Kidney (tissue), 14 donors: ENCODE measurements around the gene DMWD. TPM values are rescaled to one million over a fixed set of nuclear protein-coding genes. Genes with fewer than 3 reads are reported as not detected.

Experiments used
- DNase-seq, 5 donors: peaks; one replicate each; pipeline ENCODE4 v3.0.0-alpha.2; 2013 to 2020
- FAIRE-seq: peaks from 2 replicates; lab custom pipeline; 2012; peaks lifted over from hg19 to GRCh38; lab: Jason Lieb, UNC
- H3K27ac ChIP-seq, 2 donors: one replicate each; pipeline ENCODE4 v1.7.0; 2013; ENCODE audit warnings: low read depth in 2 of 2, low read length in 2 of 2, inconsistent platforms in 1 of 2
- H3K27me3 ChIP-seq: one replicate; pipeline ENCODE4 v1.7.1; 2013; ENCODE audit warnings: low read length, inconsistent platforms; ENCODE audit not compliant: control insufficient read depth, insufficient read depth
- H3K36me3 ChIP-seq, 3 donors: one replicate each; pipeline versions ENCODE4 v1.7.0 to v1.7.1; 2013; ENCODE audit warnings: low read length in 3 of 3, control low read depth in 1 of 3, inconsistent platforms in 1 of 3; ENCODE audit not compliant: insufficient read depth in 3 of 3, control insufficient read depth in 2 of 3
- H3K4me1 ChIP-seq, 3 donors: one replicate each; pipeline versions ENCODE4 v1.7.0 to v1.7.1; 2013; ENCODE audit warnings: low read length in 3 of 3, inconsistent platforms in 1 of 3, low read depth in 1 of 3; ENCODE audit not compliant: control insufficient read depth in 2 of 3, insufficient read depth in 2 of 3
- H3K4me3 ChIP-seq, 3 donors: one replicate each; pipeline versions ENCODE4 v1.7.0 to v1.8.1; 2013; ENCODE audit warnings: low read length in 3 of 3, control low read depth in 1 of 3, inconsistent platforms in 1 of 3
- H3K9ac ChIP-seq, 3 donors: one replicate each; pipeline versions ENCODE4 v1.7.0 to v1.7.1; 2013; ENCODE audit warnings: low read length in 3 of 3, control low read depth in 1 of 3, inconsistent platforms in 1 of 3
- H3K9me3 ChIP-seq, 3 donors: one replicate each; pipeline versions ENCODE4 v1.7.0 to v1.7.1; 2013; ENCODE audit warnings: low read length in 3 of 3, control low read depth in 1 of 3, inconsistent platforms in 1 of 3; ENCODE audit not compliant: control insufficient read depth in 2 of 3, insufficient read depth in 1 of 3
- intact Hi-C: fragments of 100-400 bp; cut with DNase I; formaldehyde crosslinking; loops from one replicate; pipeline ENCODE4 v1.11.1; 2022
- polyA plus RNA-seq: library from polyadenylated mRNA; stranded (reverse); fragments of 350-450 nt; fragmentation: Illumina TruSeq; extraction: RNeasy Lipid Tissue Mini Kit (QIAGEN cat#74804); gene quantifications from one replicate; pipeline ENCODE4 v1.2.3, GENCODE V29; 2014; ENCODE audit warnings: low read depth, low replicate concordance; ENCODE audit not compliant: insufficient read depth
- total RNA-seq: library from RNA; stranded (reverse); fragmentation: NEBNext Ultra II Directional; extraction: Animal tissue kit (Norgen Biotek cat#: 25700); gene quantifications from one replicate; pipeline ENCODE4 v1.2.1, GENCODE V29; 2021
- TF ChIP-seq, protein P1 (sequence below): IDR thresholded peaks from 3 replicates; pipeline ENCODE4 v1.5.1; 2012; ENCODE audit warnings: mild to moderate bottlenecking, moderate library complexity, borderline replicate concordance; ENCODE audit not compliant: insufficient read depth; ENCODE audit errors: extremely low read depth
- donor health status: control.
- donor health status: control.
- donor health status: control.
- donor health status: control.
- donor health status: control.
- donor health status: DM: yes; HTN: yes; CAD: no.
- donor health status: Normal renal cell carcinoma (clear cell type).

Gene DMWD
- total and polyA plus RNA-seq, 2 donors from 2014 or later, result 22.2 to 60.9 TPM

GRCh38 chr19:45758921-45759320, 33.7 kb downstream of the DMWD start:
- intact Hi-C loops, result no loop called here
- Histone ChIP-seq H3K4me1 (peaks cover 0 to 4% (median 0%) of the 10 kb centered on the region in 3 donors), H3K9ac (no peak overlapping the region), H3K4me3 (no peak overlapping the region), H3K36me3 (no peaks in the 10 kb centered on the region), H3K27me3 (no peaks in the 10 kb centered on the region), H3K9me3 (no peaks in the 10 kb centered on the region), H3K27ac (no peak overlapping the region)
- FAIRE-seq, result no peak
- DNase-seq, result no peak
- TF ChIP-seq, protein P1, sequence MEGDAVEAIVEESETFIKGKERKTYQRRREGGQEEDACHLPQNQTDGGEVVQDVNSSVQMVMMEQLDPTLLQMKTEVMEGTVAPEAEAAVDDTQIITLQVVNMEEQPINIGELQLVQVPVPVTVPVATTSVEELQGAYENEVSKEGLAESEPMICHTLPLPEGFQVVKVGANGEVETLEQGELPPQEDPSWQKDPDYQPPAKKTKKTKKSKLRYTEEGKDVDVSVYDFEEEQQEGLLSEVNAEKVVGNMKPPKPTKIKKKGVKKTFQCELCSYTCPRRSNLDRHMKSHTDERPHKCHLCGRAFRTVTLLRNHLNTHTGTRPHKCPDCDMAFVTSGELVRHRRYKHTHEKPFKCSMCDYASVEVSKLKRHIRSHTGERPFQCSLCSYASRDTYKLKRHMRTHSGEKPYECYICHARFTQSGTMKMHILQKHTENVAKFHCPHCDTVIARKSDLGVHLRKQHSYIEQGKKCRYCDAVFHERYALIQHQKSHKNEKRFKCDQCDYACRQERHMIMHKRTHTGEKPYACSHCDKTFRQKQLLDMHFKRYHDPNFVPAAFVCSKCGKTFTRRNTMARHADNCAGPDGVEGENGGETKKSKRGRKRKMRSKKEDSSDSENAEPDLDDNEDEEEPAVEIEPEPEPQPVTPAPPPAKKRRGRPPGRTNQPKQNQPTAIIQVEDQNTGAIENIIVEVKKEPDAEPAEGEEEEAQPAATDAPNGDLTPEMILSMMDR, result no peak

- Histone ChIP-seq H3K4me3 (no peak overlapping the region), H3K4me1 (no peaks in the 10 kb centered on the region), H3K27me3 (no peaks in the 10 kb centered on the region), H3K9me3 (no peaks in the 10 kb centered on the region), H3K27ac (no peak overlapping the region), H3K9ac (no peak overlapping the region), H3K36me3 (no peaks in the 10 kb centered on the region)
- intact Hi-C loops, result no loop called here
- no peak for DNase-seq
- TF ChIP-seq, protein P1, result no peak
- no peak for FAIRE-seq
These were observed 35.0 kb downstream of the DMWD start for GRCh38 chr19:45757695-45758094.

GRCh38 chr19:45754323-45754722, 38.3 kb downstream of the DMWD start:
- H3K9me3 ChIP-seq, result no peaks in the 10 kb centered on the region
- no peak overlapping the region for H3K27ac ChIP-seq
- no peaks in the 10 kb centered on the region for H3K27me3 ChIP-seq
- intact Hi-C loops, result no loop called here
- no peak for FAIRE-seq
- no peaks in the 10 kb centered on the region for H3K36me3 ChIP-seq
- no peak for DNase-seq
- no peak overlapping the region for H3K4me3 ChIP-seq
- no peaks in the 10 kb centered on the region for H3K4me1 ChIP-seq
- H3K9ac ChIP-seq, result no peak overlapping the region
- TF ChIP-seq, protein P1, result no peak

DNA sequence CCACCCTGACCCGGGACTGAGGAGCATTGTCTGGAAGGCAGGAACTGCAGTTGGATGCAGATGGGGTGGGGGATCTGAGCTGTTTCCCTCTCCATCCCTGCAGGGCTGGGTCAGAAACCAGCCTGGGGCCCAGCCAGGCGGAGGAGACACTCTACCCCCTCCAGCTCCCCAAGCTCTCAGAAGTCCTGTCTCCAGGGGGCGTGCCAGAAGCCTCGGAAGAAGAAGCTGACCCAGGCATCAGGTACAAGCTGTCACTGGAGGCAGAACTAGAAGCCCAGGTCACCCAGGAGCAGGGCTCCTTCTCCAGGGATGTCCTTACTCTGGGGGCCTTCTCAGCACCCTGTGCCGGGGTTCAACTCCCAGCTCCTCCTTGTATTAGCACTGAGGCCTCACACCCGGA, 39.1 kb downstream of the DMWD start:
- intact Hi-C loops, result no loop called here
- no peak for FAIRE-seq
- Histone ChIP-seq H3K9me3 (no peaks in the 10 kb centered on the region), H3K27me3 (no peaks in the 10 kb centered on the region), H3K4me3 (no peak overlapping the region), H3K9ac (no peak overlapping the region), H3K27ac (no peak overlapping the region), H3K4me1 (no peaks in the 10 kb centered on the region), H3K36me3 (no peaks in the 10 kb centered on the region)
- TF ChIP-seq, protein P1, result no peak
- peak in 2 of 5 donors; percentile 33 to 34 for DNase-seq
